PFSK-1 (cell line): ENCODE results near the gene ZNF816.

Source experiments
- POLR2AphosphoS5 ChIP-seq: IDR thresholded peaks from 2 replicates; pipeline ENCODE4 v1.6.1; 2012; ENCODE audit warnings: low read depth, mild to moderate bottlenecking, control low read depth, low read length, moderate library complexity
- SIN3A ChIP-seq: IDR thresholded peaks from 2 replicates; pipeline ENCODE4 v1.6.1; 2012; ENCODE audit warnings: mild to moderate bottlenecking, low read length, moderate library complexity, borderline replicate concordance; ENCODE audit not compliant: insufficient read depth
- TAF1 ChIP-seq: IDR thresholded peaks from 2 replicates; pipeline ENCODE4 v1.6.1; 2012; ENCODE audit warnings: low read length, control low read depth, borderline replicate concordance; ENCODE audit not compliant: insufficient read depth

DNA sequence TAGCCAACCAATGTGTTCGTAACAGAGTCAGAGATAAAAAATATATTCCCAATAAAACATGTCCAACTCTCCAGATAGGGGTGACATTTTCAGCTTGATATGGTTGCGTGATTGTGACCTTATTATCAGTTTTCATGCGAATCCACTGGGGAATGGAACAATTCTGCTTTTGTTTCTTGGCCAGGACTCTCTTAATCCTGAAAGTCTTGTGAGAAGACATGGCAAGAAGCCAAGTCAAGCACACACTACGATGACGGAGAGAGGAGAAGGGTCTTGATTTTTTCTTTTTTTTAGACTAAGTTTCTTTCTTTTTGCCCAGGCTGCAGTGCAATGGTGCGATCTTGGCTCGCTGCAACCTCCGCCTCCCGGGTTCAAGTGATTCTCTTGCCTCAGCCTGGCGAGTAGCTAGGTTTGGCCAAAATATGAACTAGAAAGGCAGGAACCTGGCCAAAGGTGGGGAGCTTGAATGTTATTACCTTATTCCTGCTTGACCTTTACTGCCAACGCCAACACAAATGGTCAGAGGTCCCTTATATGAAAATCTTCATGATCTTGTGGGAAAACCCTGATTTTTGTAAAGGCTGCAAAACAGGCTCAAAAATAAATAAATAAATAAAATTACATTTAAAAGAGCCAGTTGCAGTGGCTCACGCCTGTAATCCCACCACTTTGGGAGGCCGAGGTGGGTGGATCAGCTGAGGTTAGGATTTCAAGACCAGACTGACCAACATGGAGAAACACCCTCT lies 14.5 kb downstream of the ZNF816 start:
- TF ChIP-seq POLR2AphosphoS5 = no peak
- no peak for TF ChIP-seq SIN3A
- no peak for TF ChIP-seq TAF1
